Body of pancreas (tissue), 4 donors: Measurements from ENCODE around the gene DHCR7.

Experiments
- POLR2A ChIP-seq, 3 donors: fragments of 450-650 bp; IDR thresholded peaks; one replicate each; pipeline ENCODE4 v1.6.1; 2016; ENCODE audit warnings: antibody characterized with exemption in 3 of 3, mild to moderate bottlenecking in 2 of 3
- TF ChIP-seq, protein P1 (sequence below), 7 experiments: fragments of 450-650 bp in 4 of 7; fragments of 200-600 bp in 3 of 7; sonication (generic) in 3 of 7; IDR thresholded peaks; one replicate each; pipeline ENCODE4 v1.5.1; 2016 to 2019; ENCODE audit warnings: antibody characterized with exemption in 7 of 7

- TF ChIP-seq, protein P1, sequence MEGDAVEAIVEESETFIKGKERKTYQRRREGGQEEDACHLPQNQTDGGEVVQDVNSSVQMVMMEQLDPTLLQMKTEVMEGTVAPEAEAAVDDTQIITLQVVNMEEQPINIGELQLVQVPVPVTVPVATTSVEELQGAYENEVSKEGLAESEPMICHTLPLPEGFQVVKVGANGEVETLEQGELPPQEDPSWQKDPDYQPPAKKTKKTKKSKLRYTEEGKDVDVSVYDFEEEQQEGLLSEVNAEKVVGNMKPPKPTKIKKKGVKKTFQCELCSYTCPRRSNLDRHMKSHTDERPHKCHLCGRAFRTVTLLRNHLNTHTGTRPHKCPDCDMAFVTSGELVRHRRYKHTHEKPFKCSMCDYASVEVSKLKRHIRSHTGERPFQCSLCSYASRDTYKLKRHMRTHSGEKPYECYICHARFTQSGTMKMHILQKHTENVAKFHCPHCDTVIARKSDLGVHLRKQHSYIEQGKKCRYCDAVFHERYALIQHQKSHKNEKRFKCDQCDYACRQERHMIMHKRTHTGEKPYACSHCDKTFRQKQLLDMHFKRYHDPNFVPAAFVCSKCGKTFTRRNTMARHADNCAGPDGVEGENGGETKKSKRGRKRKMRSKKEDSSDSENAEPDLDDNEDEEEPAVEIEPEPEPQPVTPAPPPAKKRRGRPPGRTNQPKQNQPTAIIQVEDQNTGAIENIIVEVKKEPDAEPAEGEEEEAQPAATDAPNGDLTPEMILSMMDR (IDR thresholded peaks at IDR 0.05) = no peak
- TF ChIP-seq POLR2A (IDR thresholded peaks at IDR 0.05) = no peak
Observed at GRCh38 chr11:71474141-71474770, 26.1 kb upstream of the DHCR7 start.
